Left lung (tissue), 10 donors: Measurements from ENCODE around the gene VHLL. TPM values are rescaled to one million over a fixed set of nuclear protein-coding genes. Genes with fewer than 3 reads are reported as not detected.

Experiments
- ATAC-seq: fragments of 200-7000 bp; cut with Tn5 transposase; one replicate; pipeline ENCODE4 v1.9.1; 2020; ENCODE audit warnings: moderate library complexity
- DNase-seq, 4 donors: peaks; one replicate each; pipeline ENCODE4 v3.0.0-alpha.2; 2013 to 2020
- H3K27ac ChIP-seq, 2 donors: fragments of 200-600 bp; sonication (generic) in 1 of 2; one replicate each; pipeline versions ENCODE4 v1.5.0 to v1.8.0; 2020 to 2021
- H3K27me3 ChIP-seq, 2 donors: fragments of 200-600 bp; sonication (generic) in 1 of 2; one replicate each; pipeline versions ENCODE4 v1.5.0 to v1.8.0; 2020 to 2021
- H3K36me3 ChIP-seq, 2 donors: fragments of 200-600 bp; sonication (generic) in 1 of 2; one replicate each; pipeline versions ENCODE4 v1.5.0 to v1.8.0; 2020 to 2021
- H3K4me1 ChIP-seq, 2 donors: fragments of 200-600 bp; one replicate each; pipeline ENCODE4 v1.8.0; 2021
- H3K4me3 ChIP-seq, 2 donors: fragments of 200-600 bp; sonication (generic) in 1 of 2; one replicate each; pipeline versions ENCODE4 v1.5.0 to v1.8.0; 2020 to 2021; ENCODE audit warnings: mild to moderate bottlenecking in 1 of 2
- H3K9me3 ChIP-seq, 2 donors: fragments of 200-600 bp; sonication (generic) in 1 of 2; one replicate each; pipeline versions ENCODE4 v1.5.0 to v1.8.0; 2020 to 2021
- intact Hi-C, 2 donors: fragments of 100-400 bp; cut with DNase I; formaldehyde crosslinking; loops; one replicate each; pipeline versions ENCODE4 v1.11.2 to v1.14.2; 2022
- polyA plus RNA-seq, 6 donors: library from polyadenylated mRNA; unstranded; fragments of 120-200 nt; gene quantifications; one replicate each; pipeline ENCODE4 v1.2.1, GENCODE V29; 2013; ENCODE audit not compliant: insufficient read length in 6 of 6
- total RNA-seq, 2 donors: library from RNA; stranded (reverse); fragmentation: NEBNext Ultra II Directional; extraction: Animal tissue kit (Norgen Biotek cat#: 25700); gene quantifications; one replicate each; pipeline ENCODE4 v1.2.1, GENCODE V29; 2021
- TF ChIP-seq, protein P1 (sequence below), 2 donors: fragments of 200-600 bp; sonication (generic) in 1 of 2; IDR thresholded peaks; one replicate each; pipeline versions ENCODE4 v1.5.0 to v1.8.0; 2021; ENCODE audit warnings: antibody characterized with exemption in 2 of 2
- donor health status: DM: no; HTN: yes; CAD: no.
- donor health status: DM: no; HTN: no; CAD: no.

Gene VHLL
- total and polyA plus RNA-seq, 8 donors, result not detected

DNA sequence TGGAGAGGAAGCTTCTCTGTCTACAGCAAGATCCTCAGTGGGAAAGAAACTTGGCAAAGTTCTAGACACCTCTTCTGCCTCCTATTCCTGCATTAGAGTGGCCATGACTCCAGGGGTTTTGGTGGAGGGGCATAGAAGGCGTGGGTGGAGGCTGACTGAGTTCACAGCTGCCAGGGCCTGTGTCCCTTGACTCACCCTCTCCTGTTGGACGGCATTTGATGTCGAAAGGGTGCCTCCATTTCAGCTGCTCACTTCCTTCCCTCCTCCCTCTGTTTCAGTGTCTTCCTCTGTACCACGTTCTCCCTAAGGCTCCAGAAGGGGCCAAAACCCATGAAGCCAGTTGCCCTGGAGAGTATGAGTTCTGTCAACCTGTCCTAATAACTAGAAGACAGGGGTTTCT is 14.3 kb downstream of the VHLL start:
- Histone ChIP-seq H3K9me3 (no peaks in the 10 kb centered on the region), H3K4me3 (no peak overlapping the region), H3K4me1 (peaks cover 16 to 36% of the 10 kb centered on the region in 2 donors), H3K27me3 (no peaks in the 10 kb centered on the region), H3K36me3 (peaks cover 0 to 19% of the 10 kb centered on the region in 2 donors), H3K27ac (no peak overlapping the region)
- DNase-seq (no peak), ATAC-seq (no peak)
- intact Hi-C loops, result no loop called here
- TF ChIP-seq, protein P1, sequence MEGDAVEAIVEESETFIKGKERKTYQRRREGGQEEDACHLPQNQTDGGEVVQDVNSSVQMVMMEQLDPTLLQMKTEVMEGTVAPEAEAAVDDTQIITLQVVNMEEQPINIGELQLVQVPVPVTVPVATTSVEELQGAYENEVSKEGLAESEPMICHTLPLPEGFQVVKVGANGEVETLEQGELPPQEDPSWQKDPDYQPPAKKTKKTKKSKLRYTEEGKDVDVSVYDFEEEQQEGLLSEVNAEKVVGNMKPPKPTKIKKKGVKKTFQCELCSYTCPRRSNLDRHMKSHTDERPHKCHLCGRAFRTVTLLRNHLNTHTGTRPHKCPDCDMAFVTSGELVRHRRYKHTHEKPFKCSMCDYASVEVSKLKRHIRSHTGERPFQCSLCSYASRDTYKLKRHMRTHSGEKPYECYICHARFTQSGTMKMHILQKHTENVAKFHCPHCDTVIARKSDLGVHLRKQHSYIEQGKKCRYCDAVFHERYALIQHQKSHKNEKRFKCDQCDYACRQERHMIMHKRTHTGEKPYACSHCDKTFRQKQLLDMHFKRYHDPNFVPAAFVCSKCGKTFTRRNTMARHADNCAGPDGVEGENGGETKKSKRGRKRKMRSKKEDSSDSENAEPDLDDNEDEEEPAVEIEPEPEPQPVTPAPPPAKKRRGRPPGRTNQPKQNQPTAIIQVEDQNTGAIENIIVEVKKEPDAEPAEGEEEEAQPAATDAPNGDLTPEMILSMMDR (IDR thresholded peaks at IDR 0.05), result no peak

DNA sequence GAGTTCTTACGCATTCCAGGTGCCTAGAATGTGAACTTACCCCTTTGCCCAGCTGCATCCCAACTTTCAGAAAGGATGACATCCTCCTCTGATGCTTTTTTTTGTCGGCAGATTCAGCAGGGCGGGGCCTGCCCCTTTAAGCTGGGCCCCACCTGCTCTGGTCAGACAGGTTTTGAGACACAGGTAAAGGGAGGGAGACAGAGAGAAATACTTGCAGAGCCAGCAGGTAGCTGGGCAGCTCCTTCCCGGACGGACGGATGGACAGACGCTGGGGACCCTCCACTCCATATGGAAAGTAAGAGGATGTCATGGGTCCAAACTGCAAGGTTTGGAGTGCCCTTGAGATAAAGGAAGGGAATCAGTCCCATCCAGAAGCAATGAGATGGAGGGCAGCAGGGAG is 15.0 kb downstream of the VHLL start, which contains the start of gene TMEM79:
Gene TMEM79, plus strand, starts transcription at position 214 of the 400 bp plus-strand sequence. CDS start 902 bp downstream, outside the sequence.
- Histone ChIP-seq H3K27me3 (no peaks in the 10 kb centered on the region), H3K4me1 (peaks cover 16 to 36% of the 10 kb centered on the region in 2 donors), H3K27ac (peak within 1 kb of the TSS; percentile 89 to 96), H3K9me3 (no peaks in the 10 kb centered on the region), H3K4me3 (peak within 1 kb of the TSS; percentile 81 to 83), H3K36me3 (peaks cover 0 to 22% of the 10 kb centered on the region in 2 donors)
- TF ChIP-seq, protein P1 (IDR thresholded peaks at IDR 0.05), result no peak
- DNase-seq (no peak), ATAC-seq (no peak)
- intact Hi-C loops, result no loop called here

DNA sequence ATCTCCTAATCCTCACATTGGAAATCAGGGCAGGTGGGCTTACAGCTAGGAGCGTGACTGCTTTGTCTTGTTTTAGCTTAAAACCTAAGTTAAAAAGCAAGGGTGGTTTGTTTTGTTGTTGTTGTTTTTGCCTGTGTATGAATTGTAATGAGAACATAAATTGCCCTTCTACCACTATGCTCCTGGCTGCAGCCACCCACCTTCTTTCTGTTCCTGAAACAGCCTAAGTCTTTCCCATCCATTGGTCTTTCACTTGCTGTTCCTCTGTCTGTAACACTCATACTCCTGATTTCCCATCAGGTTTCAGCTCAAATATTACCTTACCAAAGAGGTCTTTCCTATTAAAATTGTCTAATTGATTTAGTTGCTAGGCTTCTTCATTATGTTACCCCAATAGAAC is 15.6 kb downstream of the VHLL start:
- H3K27ac ChIP-seq, result peak overlapping the region in 1 of 2 donors; percentile 96
- DNase-seq (no peak), ATAC-seq (no peak)
- intact Hi-C loops, result no loop called here
- H3K27me3 ChIP-seq, result no peaks in the 10 kb centered on the region
- H3K36me3 ChIP-seq, result peaks cover 0 to 24% of the 10 kb centered on the region in 2 donors
- TF ChIP-seq, protein P1 (IDR thresholded peaks at IDR 0.05), result no peak
- peak overlapping the region; percentile 81 to 83 for H3K4me3 ChIP-seq
- peaks cover 16 to 36% of the 10 kb centered on the region in 2 donors for H3K4me1 ChIP-seq
- H3K9me3 ChIP-seq, result no peaks in the 10 kb centered on the region

DNA sequence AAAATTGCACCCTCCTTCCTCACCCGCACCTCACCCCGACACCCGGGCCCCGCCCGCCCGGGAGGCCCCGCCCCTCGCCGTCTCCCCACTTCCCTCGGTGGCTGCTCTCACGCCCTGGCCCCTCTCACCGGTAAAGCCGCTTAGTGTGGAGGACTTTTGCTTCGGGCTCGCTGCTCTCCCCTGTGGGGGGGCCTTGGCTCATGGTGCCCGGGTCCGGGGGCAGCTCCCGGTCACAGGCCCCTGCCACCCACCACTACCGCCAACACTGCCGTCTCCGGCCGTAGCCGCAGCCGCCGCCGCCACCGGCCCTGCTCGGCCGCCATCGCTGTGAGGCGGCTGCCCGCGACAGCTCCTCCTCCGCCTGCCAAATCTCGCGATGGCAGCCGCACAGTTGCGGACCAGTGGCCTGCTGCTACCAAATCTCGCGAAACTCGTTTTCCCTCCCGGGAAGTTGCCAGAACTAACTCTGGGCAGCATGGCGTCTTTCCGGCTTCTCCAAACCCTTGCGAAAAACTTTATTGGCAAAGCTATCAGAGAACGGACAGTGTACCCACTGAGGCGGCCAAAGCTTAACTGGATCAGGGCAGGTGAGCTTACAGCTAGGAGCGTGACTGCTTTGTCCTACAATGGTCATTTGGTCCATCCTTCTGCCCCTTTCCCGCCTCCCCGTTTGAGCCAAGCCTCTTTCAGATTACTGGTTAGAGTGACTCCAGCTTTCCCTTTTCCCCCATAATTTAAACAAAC is 16.5 kb downstream of the VHLL start, which contains the start of gene SMG5:
Gene SMG5, minus strand, starts transcription at position 347 of the 744 bp plus-strand sequence. Its CDS starts 145 bp downstream, at position 202.
- no peaks in the 10 kb centered on the region for H3K9me3 ChIP-seq
- intact Hi-C loops, result no loop called here
- ATAC-seq (peak; percentile 94), DNase-seq (peak; percentile 97 to 99 (median 98))
- TF ChIP-seq, protein P1 (IDR thresholded peaks at IDR 0.05), result peak in 1 of 2 donors; percentile 25
- H3K4me1 ChIP-seq, result peaks cover 16 to 39% of the 10 kb centered on the region in 2 donors
- H3K36me3 ChIP-seq, result peaks cover 0 to 29% of the 10 kb centered on the region in 2 donors
- H3K27me3 ChIP-seq, result no peaks in the 10 kb centered on the region
- peak within 1 kb of the TSS; percentile 81 to 83 for H3K4me3 ChIP-seq
- peak within 1 kb of the TSS; percentile 89 to 96 for H3K27ac ChIP-seq
